HUES6 (cell line): ENCODE measurements around the gene SELPLG.

Experiments used
- H3K27ac ChIP-seq: 2 replicates; pipeline ENCODE4 v1.7.0; 2013; ENCODE audit warnings: low read depth, mild to moderate bottlenecking, low read length, inconsistent platforms
- H3K27me3 ChIP-seq: 2 replicates; pipeline ENCODE4 v1.6.1; 2013; ENCODE audit warnings: low read length; ENCODE audit not compliant: control insufficient read depth, insufficient read depth
- H3K36me3 ChIP-seq: 2 replicates; pipeline ENCODE4 v1.6.1; 2013; ENCODE audit warnings: low read length; ENCODE audit not compliant: control insufficient read depth, insufficient read depth
- H3K4me1 ChIP-seq: 2 replicates; pipeline ENCODE4 v1.6.1; 2013; ENCODE audit warnings: low read length; ENCODE audit not compliant: control insufficient read depth, insufficient read depth
- H3K4me3 ChIP-seq: 2 replicates; pipeline ENCODE4 v1.5.1; 2013; ENCODE audit warnings: low read depth, low read length
- H3K9ac ChIP-seq: one replicate; pipeline ENCODE4 v1.6.1; 2013; ENCODE audit warnings: mild to moderate bottlenecking, low read length
- H3K9me3 ChIP-seq: 2 replicates; pipeline ENCODE4 v1.6.1; 2013; ENCODE audit warnings: low read depth, low read length; ENCODE audit not compliant: control insufficient read depth, insufficient read depth

SELPLG gene

GRCh38 chr12:108616941-108617858, 16.5 kb downstream of the SELPLG start:
- Histone ChIP-seq H3K9ac (no peak overlapping the region), H3K36me3 (no peaks in the 10 kb centered on the region), H3K9me3 (peaks cover 6% of the 10 kb centered on the region; the same call in 1 of the 2 replicates), H3K27me3 (no peaks in the 10 kb centered on the region), H3K4me3 (no peak overlapping the region), H3K27ac (no peak overlapping the region), H3K4me1 (peaks cover 21% of the 10 kb centered on the region; the same call in 1 of the 2 replicates)

- Histone ChIP-seq H3K27me3 (no peaks in the 10 kb centered on the region), H3K36me3 (no peaks in the 10 kb centered on the region), H3K4me1 (peaks cover 20% of the 10 kb centered on the region; the same call in 1 of the 2 replicates), H3K27ac (no peak overlapping the region), H3K9ac (no peak overlapping the region), H3K9me3 (peaks cover 6% of the 10 kb centered on the region; the same call in 1 of the 2 replicates), H3K4me3 (no peak overlapping the region)
Observed at GRCh38 chr12:108616359-108616758, 17.3 kb downstream of the SELPLG start.

GRCh38 chr12:108615918-108616317, 17.8 kb downstream of the SELPLG start:
- H3K27me3 ChIP-seq, result no peaks in the 10 kb centered on the region
- H3K4me1 ChIP-seq, result peaks cover 20% of the 10 kb centered on the region; the same call in 1 of the 2 replicates
- H3K4me3 ChIP-seq, result no peak overlapping the region
- H3K9me3 ChIP-seq, result peaks cover 6% of the 10 kb centered on the region; the same call in 1 of the 2 replicates
- H3K27ac ChIP-seq, result no peak overlapping the region
- H3K36me3 ChIP-seq, result no peaks in the 10 kb centered on the region
- H3K9ac ChIP-seq, result no peak overlapping the region

GRCh38 chr12:108614639-108615038, 19.1 kb downstream of the SELPLG start:
- Histone ChIP-seq H3K36me3 (no peaks in the 10 kb centered on the region), H3K4me1 (peaks cover 20% of the 10 kb centered on the region; the same call in 1 of the 2 replicates), H3K9ac (no peak overlapping the region)

GRCh38 chr12:108614041-108614440, 19.7 kb downstream of the SELPLG start:
- Histone ChIP-seq H3K4me3 (no peak overlapping the region), H3K36me3 (no peaks in the 10 kb centered on the region), H3K27me3 (no peaks in the 10 kb centered on the region), H3K9ac (no peak overlapping the region), H3K9me3 (peaks cover 6% of the 10 kb centered on the region; the same call in 1 of the 2 replicates), H3K4me1 (peaks cover 20% of the 10 kb centered on the region; the same call in 1 of the 2 replicates), H3K27ac (no peak overlapping the region)

More at GRCh38 chr12:108614639-108615038, 19.1 kb downstream of the SELPLG start:
- no peak overlapping the region for H3K4me3 ChIP-seq
- H3K27ac ChIP-seq, result no peak overlapping the region
- H3K27me3 ChIP-seq, result no peaks in the 10 kb centered on the region
- peaks cover 6% of the 10 kb centered on the region; the same call in 1 of the 2 replicates for H3K9me3 ChIP-seq

- Histone ChIP-seq H3K36me3 (no peaks in the 10 kb centered on the region), H3K4me1 (peaks cover 17% of the 10 kb centered on the region; the same call in 1 of the 2 replicates), H3K4me3 (no peak overlapping the region), H3K27ac (no peak overlapping the region), H3K9me3 (peaks cover 6% of the 10 kb centered on the region; the same call in 1 of the 2 replicates), H3K27me3 (no peaks in the 10 kb centered on the region), H3K9ac (no peak overlapping the region)
Observed at GRCh38 chr12:108613548-108613947, 20.1 kb downstream of the SELPLG start.

- Histone ChIP-seq H3K4me1 (peaks cover 13% of the 10 kb centered on the region; the same call in 1 of the 2 replicates), H3K9ac (no peak overlapping the region), H3K27me3 (no peaks in the 10 kb centered on the region), H3K27ac (no peak overlapping the region), H3K4me3 (no peak overlapping the region), H3K9me3 (peaks cover 6% of the 10 kb centered on the region; the same call in 1 of the 2 replicates), H3K36me3 (no peaks in the 10 kb centered on the region)
Observed at GRCh38 chr12:108612788-108613282, 20.9 kb downstream of the SELPLG start.

- Histone ChIP-seq H3K9ac (no peak overlapping the region), H3K36me3 (no peaks in the 10 kb centered on the region), H3K4me1 (peaks cover 11% of the 10 kb centered on the region; the same call in 1 of the 2 replicates)
Observed at GRCh38 chr12:108611884-108612415, 21.7 kb downstream of the SELPLG start.

GRCh38 chr12:108610856-108611605, 22.7 kb downstream of the SELPLG start:
- Histone ChIP-seq H3K36me3 (no peaks in the 10 kb centered on the region), H3K9me3 (peaks cover 5% of the 10 kb centered on the region; the same call in 1 of the 2 replicates), H3K4me3 (no peak overlapping the region), H3K27ac (no peak overlapping the region), H3K27me3 (no peaks in the 10 kb centered on the region), H3K9ac (no peak overlapping the region), H3K4me1 (peaks cover 10% of the 10 kb centered on the region; the same call in 1 of the 2 replicates)

More at GRCh38 chr12:108611884-108612415, 21.7 kb downstream of the SELPLG start:
- Histone ChIP-seq H3K4me3 (no peak overlapping the region), H3K27me3 (no peaks in the 10 kb centered on the region), H3K27ac (no peak overlapping the region), H3K9me3 (peaks cover 6% of the 10 kb centered on the region; the same call in 1 of the 2 replicates)

- Histone ChIP-seq H3K4me3 (no peak overlapping the region), H3K9ac (no peak overlapping the region), H3K27ac (no peak overlapping the region), H3K27me3 (no peaks in the 10 kb centered on the region), H3K9me3 (no peaks in the 10 kb centered on the region), H3K4me1 (peaks cover 10% of the 10 kb centered on the region; the same call in 1 of the 2 replicates), H3K36me3 (no peaks in the 10 kb centered on the region)
Observed at GRCh38 chr12:108610336-108610815, 23.3 kb downstream of the SELPLG start.
